GM23338 (cell line): Measurements from ENCODE around the gene SPSB4. TPM values are rescaled to one million over a fixed set of nuclear protein-coding genes. Genes with fewer than 3 reads are reported as not detected.

Experiments
- ATAC-seq: fragments of 200-7000 bp; cut with Tn5 transposase; 3 replicates; pipeline ENCODE4 v1.9.1; 2020
- DNase-seq: peaks from one replicate; pipeline ENCODE4 v3.0.0-alpha.2; 2015; ENCODE audit warnings: low spot score
- H2AFZ ChIP-seq: fragments of 200-600 bp; sonication (generic); 2 replicates; pipeline ENCODE4 v1.8.0; 2016; ENCODE audit warnings: antibody characterized with exemption, mild to moderate bottlenecking, moderate library complexity
- H3F3A ChIP-seq: fragments of 200-600 bp; sonication (generic); replicated peaks from 2 replicates; pipeline ENCODE4 v1.8.0; 2017; ENCODE audit warnings: antibody characterized with exemption, mixed run types, low read depth
- H3K27ac ChIP-seq: fragments of 200-600 bp; sonication (generic); 2 replicates; pipeline ENCODE4 v1.6.1; 2016; ENCODE audit warnings: low read depth
- H3K27me3 ChIP-seq: fragments of 200-600 bp; sonication (generic); 2 replicates; pipeline ENCODE4 v1.8.0; 2016; ENCODE audit warnings: mild to moderate bottlenecking, mixed run types, moderate library complexity; ENCODE audit not compliant: insufficient read depth
- H3K36me3 ChIP-seq: fragments of 200-600 bp; sonication (generic); 2 replicates; pipeline ENCODE4 v1.8.0; 2016; ENCODE audit warnings: mild to moderate bottlenecking; ENCODE audit not compliant: insufficient read depth
- H3K4me1 ChIP-seq: fragments of 200-600 bp; sonication (generic); 2 replicates; pipeline ENCODE4 v1.8.0; 2016; ENCODE audit warnings: mild to moderate bottlenecking, moderate library complexity; ENCODE audit not compliant: insufficient read depth
- H3K4me2 ChIP-seq: fragments of 200-600 bp; sonication (generic); 2 replicates; pipeline ENCODE4 v1.7.1; 2017; ENCODE audit warnings: mixed run types
- H3K4me3 ChIP-seq: fragments of 200-600 bp; sonication (generic); 2 replicates; pipeline ENCODE4 v1.6.1; 2016; ENCODE audit warnings: mixed run types
- H3K79me2 ChIP-seq: fragments of 200-600 bp; sonication (generic); replicated peaks from 2 replicates; pipeline ENCODE4 v1.8.0; 2017; ENCODE audit warnings: mild to moderate bottlenecking; ENCODE audit not compliant: insufficient read depth
- H3K9me2 ChIP-seq: fragments of 200-600 bp; sonication (generic); 2 replicates; pipeline ENCODE4 v1.8.0; 2017; ENCODE audit not compliant: insufficient read depth
- H4K20me1 ChIP-seq: fragments of 200-600 bp; sonication (generic); replicated peaks from 2 replicates; pipeline ENCODE4 v1.8.0; 2017; ENCODE audit warnings: mild to moderate bottlenecking; ENCODE audit not compliant: insufficient read depth
- H3K27ac Mint-ChIP-seq: 2 replicates; pipeline ENCODE4 v1.8.0; 2020; ENCODE audit warnings: inconsistent platforms, mild to moderate bottlenecking, moderate library complexity, mixed read lengths
- H3K27me3 Mint-ChIP-seq: 3 replicates; pipeline ENCODE4 v1.8.0; 2022; ENCODE audit warnings: low read depth, mild to moderate bottlenecking, moderate library complexity, mixed read lengths, inconsistent platforms; ENCODE audit not compliant: insufficient read depth, poor library complexity
- H3K36me3 Mint-ChIP-seq: 3 replicates; pipeline ENCODE4 v1.8.0; 2021; ENCODE audit warnings: low read depth, mild to moderate bottlenecking, inconsistent platforms, moderate library complexity, mixed read lengths
- H3K4me1 Mint-ChIP-seq: 3 replicates; pipeline ENCODE4 v1.8.0; 2020; ENCODE audit warnings: mild to moderate bottlenecking, inconsistent platforms, mixed read lengths
- H3K4me3 Mint-ChIP-seq: 3 replicates; pipeline ENCODE4 v1.8.0; 2021; ENCODE audit warnings: moderate library complexity, mild to moderate bottlenecking, inconsistent platforms, mixed read lengths
- H3K9me3 Mint-ChIP-seq: 3 replicates; pipeline ENCODE4 v1.8.0; 2020; ENCODE audit warnings: moderate library complexity, mild to moderate bottlenecking, inconsistent platforms, mixed read lengths
- CREB1 ChIP-seq: fragments of 250-450 bp; sonication (Bioruptor Pico); IDR thresholded peaks from 2 replicates; pipeline ENCODE4 v1.5.0; 2020; ENCODE audit warnings: low read depth, mild to moderate bottlenecking, moderate library complexity
- ETS1 ChIP-seq: IDR thresholded peaks from 2 replicates; pipeline ENCODE4 v1.6.1; 2016; ENCODE audit warnings: antibody characterized with exemption
- EZH2 ChIP-seq: fragments of 200-600 bp; sonication (generic); IDR thresholded peaks from one replicate; pipeline ENCODE4 v1.8.0; 2017; ENCODE audit warnings: antibody characterized with exemption, mild to moderate bottlenecking, low read depth; ENCODE audit not compliant: unreplicated experiment
- EZH2phosphoT487 ChIP-seq: fragments of 200-600 bp; sonication (generic); IDR thresholded peaks from one replicate; pipeline ENCODE4 v1.8.1; 2018; ENCODE audit warnings: antibody characterized with exemption; ENCODE audit not compliant: unreplicated experiment
- NANOG ChIP-seq: IDR thresholded peaks from 2 replicates; pipeline ENCODE4 v1.6.1; 2016; ENCODE audit warnings: antibody characterized with exemption, borderline replicate concordance
- POLR2AphosphoS5 ChIP-seq: IDR thresholded peaks from 2 replicates; pipeline ENCODE4 v1.6.1; 2016; ENCODE audit warnings: antibody characterized with exemption, low read depth
- REST ChIP-seq: IDR thresholded peaks from one replicate; pipeline ENCODE4 v1.6.1; 2018; ENCODE audit warnings: antibody characterized with exemption; ENCODE audit not compliant: unreplicated experiment
- STAT1 ChIP-seq: IDR thresholded peaks from one replicate; pipeline ENCODE4 v1.6.1; 2016; ENCODE audit warnings: antibody characterized with exemption; ENCODE audit not compliant: unreplicated experiment
- ZNF331 ChIP-seq: fragments of 250-450 bp; sonication (Bioruptor Pico); IDR thresholded peaks from 2 replicates; pipeline ENCODE4 v1.5.0; 2020; ENCODE audit warnings: low read depth, mild to moderate bottlenecking, moderate library complexity
- ZNF462 ChIP-seq: fragments of 250-450 bp; sonication (Bioruptor Pico); IDR thresholded peaks from 2 replicates; pipeline ENCODE4 v1.5.0; 2020; ENCODE audit warnings: mild to moderate bottlenecking, moderate library complexity
- polyA plus RNA-seq: library from polyadenylated mRNA; unstranded; fragments of >200 nt; fragmentation: Nextera tagmentation; extraction: Ambion mirVana; gene quantifications from 2 replicates; pipeline ENCODE4 v1.2.1, GENCODE V29; 2016
- total RNA-seq: library from RNA; depleted of rRNA; stranded (reverse); fragments of >200 nt; shearing (Covaris generic); gene quantifications from 2 replicates; pipeline ENCODE4 v1.2.3, GENCODE V29; 2014

SPSB4 gene
- total and polyA plus RNA-seq, 2 experiments from 2014 or later: 6.7 to 25.9 TPM

GRCh38 chr3:141183606-141184005 lies 132.5 kb downstream of the SPSB4 start:
- Histone ChIP-seq H3K27me3 (no peaks in the 10 kb centered on the region), H3K4me2 (no peak overlapping the region), H2AFZ (no peak overlapping the region), H3K9me2 (no peaks in the 10 kb centered on the region), H3K27ac (no peak overlapping the region), H3F3A (no peaks in the 10 kb centered on the region), H3K36me3 (no peaks in the 10 kb centered on the region), H3K79me2 (no peaks in the 10 kb centered on the region), H3K4me1 (no peaks in the 10 kb centered on the region), H3K4me3 (no peak overlapping the region), H4K20me1 (no peaks in the 10 kb centered on the region)
- Mint-ChIP-seq H3K4me1 (no peaks in the 10 kb centered on the region), H3K27ac (no peak overlapping the region), H3K4me3 (no peak overlapping the region), H3K27me3 (peaks cover 2% of the 10 kb centered on the region), H3K36me3 (peaks cover 14% of the 10 kb centered on the region; the same call in 2 of the 3 replicates), H3K9me3 (peaks cover 21% of the 10 kb centered on the region)
- DNase-seq: no peak
- no peak for ATAC-seq
- TF ChIP-seq EZH2phosphoT487 (no peak), POLR2AphosphoS5 (no peak), ZNF331 (CRISPR knock-in tag) (no peak), ETS1 (no peak)

GRCh38 chr3:141184430-141184829 lies 133.3 kb downstream of the SPSB4 start:
- Mint-ChIP-seq H3K36me3 (peaks cover 13% of the 10 kb centered on the region; the same call in 2 of the 3 replicates), H3K4me1 (no peaks in the 10 kb centered on the region), H3K27ac (no peak overlapping the region), H3K4me3 (no peak overlapping the region), H3K9me3 (peaks cover 18% of the 10 kb centered on the region), H3K27me3 (peaks cover 2% of the 10 kb centered on the region)
- H3K27me3 ChIP-seq: no peaks in the 10 kb centered on the region
- H3K4me1 ChIP-seq: no peaks in the 10 kb centered on the region
- no peak for ATAC-seq
- H3K36me3 ChIP-seq: no peaks in the 10 kb centered on the region
- no peak overlapping the region for H3K4me2 ChIP-seq
- H3F3A ChIP-seq: no peaks in the 10 kb centered on the region
- no peak overlapping the region for H3K4me3 ChIP-seq
- no peak for DNase-seq
- H3K79me2 ChIP-seq: no peaks in the 10 kb centered on the region
- H3K27ac ChIP-seq: no peak overlapping the region
- no peaks in the 10 kb centered on the region for H4K20me1 ChIP-seq
- no peak overlapping the region for H2AFZ ChIP-seq
- H3K9me2 ChIP-seq: no peaks in the 10 kb centered on the region
- no peak for TF ChIP-seq NANOG
- TF ChIP-seq REST: no peak
- TF ChIP-seq CREB1 (CRISPR knock-in tag): no peak
- no peak for TF ChIP-seq EZH2phosphoT487
- no peak for TF ChIP-seq EZH2
- no peak for TF ChIP-seq STAT1
- TF ChIP-seq ZNF462 (CRISPR knock-in tag): no peak
